Measurements from ENCODE around the gene SERINC3.
"Not testable (repeated sequence)": the region's sequence is repeated elsewhere in the genome, so short reads cannot be mapped to it uniquely, and the experiment has no call there.

Gene SERINC3

GRCh38 chr20:44521484-44522481, at the start of gene SERINC3:
Gene SERINC3 (minus strand): TSS chr20:44522070. CDS start chr20:44521951, 119 bp downstream.
- peak; percentile 100 for DNase-seq (ENCODE audit: low spot score)
- ChIA-PET CTCF (interaction anchor here (0.6 to 2.0 kb wide), 6 partner anchors 15 to 123 kb away, joined by 3 to 7 read pairs (median 4); no protein-coding TSS in a partner anchor), POLR2A (ENCODE audit: low non-redundant PET) (interaction anchor here (0.6 to 1.3 kb wide), 3 partner anchors 10 to 46 kb away, joined by 3 read pairs; no protein-coding TSS in a partner anchor)
- peak within 1 kb of the TSS; percentile 89 for H3K27ac ChIP-seq
- TF ChIP-seq, protein P1, sequence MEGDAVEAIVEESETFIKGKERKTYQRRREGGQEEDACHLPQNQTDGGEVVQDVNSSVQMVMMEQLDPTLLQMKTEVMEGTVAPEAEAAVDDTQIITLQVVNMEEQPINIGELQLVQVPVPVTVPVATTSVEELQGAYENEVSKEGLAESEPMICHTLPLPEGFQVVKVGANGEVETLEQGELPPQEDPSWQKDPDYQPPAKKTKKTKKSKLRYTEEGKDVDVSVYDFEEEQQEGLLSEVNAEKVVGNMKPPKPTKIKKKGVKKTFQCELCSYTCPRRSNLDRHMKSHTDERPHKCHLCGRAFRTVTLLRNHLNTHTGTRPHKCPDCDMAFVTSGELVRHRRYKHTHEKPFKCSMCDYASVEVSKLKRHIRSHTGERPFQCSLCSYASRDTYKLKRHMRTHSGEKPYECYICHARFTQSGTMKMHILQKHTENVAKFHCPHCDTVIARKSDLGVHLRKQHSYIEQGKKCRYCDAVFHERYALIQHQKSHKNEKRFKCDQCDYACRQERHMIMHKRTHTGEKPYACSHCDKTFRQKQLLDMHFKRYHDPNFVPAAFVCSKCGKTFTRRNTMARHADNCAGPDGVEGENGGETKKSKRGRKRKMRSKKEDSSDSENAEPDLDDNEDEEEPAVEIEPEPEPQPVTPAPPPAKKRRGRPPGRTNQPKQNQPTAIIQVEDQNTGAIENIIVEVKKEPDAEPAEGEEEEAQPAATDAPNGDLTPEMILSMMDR (conservative IDR thresholded peaks at IDR 0.05; ENCODE audit: low read depth): peak; percentile 72

DNA sequence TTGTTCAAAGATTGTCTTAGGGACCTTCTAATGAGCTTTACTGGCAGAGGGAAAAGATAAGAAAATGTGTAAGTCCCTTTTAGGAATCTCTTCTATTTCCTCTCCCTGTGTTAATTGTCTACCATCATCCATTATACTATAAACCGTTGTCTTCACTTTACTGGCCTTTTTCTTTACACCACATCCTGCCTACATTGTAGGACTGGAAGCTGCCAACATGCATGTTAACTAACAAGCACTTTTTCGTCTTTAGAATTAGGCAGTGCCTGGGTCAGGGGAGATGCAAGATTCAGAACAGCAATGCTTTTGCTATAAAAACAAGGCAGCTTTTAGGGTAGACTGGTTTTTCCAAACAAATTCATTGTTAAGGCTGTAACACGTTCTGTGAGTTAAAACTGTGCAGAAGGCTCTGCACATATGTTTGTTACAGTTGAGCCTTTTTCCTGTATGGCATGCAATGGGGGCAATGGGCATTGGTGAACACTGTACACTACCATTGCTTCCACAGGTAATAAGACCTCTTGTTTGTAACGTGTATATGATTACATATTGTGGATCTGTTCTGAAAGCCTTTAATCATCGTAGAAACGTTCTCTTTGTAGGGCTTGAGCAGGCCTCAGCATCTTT, 49.6 kb upstream of the SERINC3 start:
- ChIA-PET CTCF (interaction anchor here (0.6 kb wide), 1 partner anchor 17 kb away, joined by 4 read pairs; no protein-coding TSS in a partner anchor), POLR2A (ENCODE audit: low non-redundant PET) (no interaction called here)
- H3K27ac ChIP-seq: no peak overlapping the region
- TF ChIP-seq, protein P1 (conservative IDR thresholded peaks at IDR 0.05; ENCODE audit: low read depth): no peak
- DNase-seq (ENCODE audit: low spot score): no peak

DNA sequence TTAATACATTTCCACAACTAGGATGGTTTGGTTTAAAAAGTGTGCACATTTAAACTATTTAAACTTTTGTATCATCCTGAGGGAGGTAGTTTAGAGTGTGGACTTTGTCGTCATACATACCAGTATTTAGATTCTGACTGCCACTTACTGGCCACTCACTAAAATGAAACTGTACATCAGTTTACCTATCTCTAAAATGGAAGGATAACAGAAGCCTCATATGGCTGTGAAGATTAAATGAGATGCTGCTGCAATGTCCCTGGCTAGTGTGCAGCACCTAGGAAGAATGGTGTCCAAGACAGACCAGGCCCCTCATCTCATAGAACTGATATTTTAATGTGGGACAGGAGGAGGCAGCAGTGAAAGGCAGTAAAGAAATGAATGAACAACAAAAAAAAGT, 48.5 kb upstream of the SERINC3 start:
- no peak overlapping the region for H3K27ac ChIP-seq
- ChIA-PET POLR2A (ENCODE audit: low non-redundant PET) (no interaction called here), CTCF (no interaction called here)
- DNase-seq (ENCODE audit: low spot score): no peak
- TF ChIP-seq, protein P1 (conservative IDR thresholded peaks at IDR 0.05; ENCODE audit: low read depth): no peak

GRCh38 chr20:44566811-44567210, 44.9 kb upstream of the SERINC3 start:
- TF ChIP-seq, protein P1 (conservative IDR thresholded peaks at IDR 0.05; ENCODE audit: low read depth): no peak
- H3K27ac ChIP-seq: no peak overlapping the region
- no peak for DNase-seq (ENCODE audit: low spot score)
- CTCF ChIA-PET: interaction anchor here (0.7 to 1.0 kb wide), 2 partner anchors 23 to 63 kb away, joined by 3 to 4 read pairs; no protein-coding TSS in a partner anchor
- POLR2A ChIA-PET (ENCODE audit: low non-redundant PET): no interaction called here

GRCh38 chr20:44566018-44566417, 44.1 kb upstream of the SERINC3 start:
- ChIA-PET CTCF (interaction anchor here (1.0 kb wide), 1 partner anchor 23 kb away, joined by 4 read pairs; no protein-coding TSS in a partner anchor), POLR2A (ENCODE audit: low non-redundant PET) (no interaction called here)
- TF ChIP-seq, protein P1 (conservative IDR thresholded peaks at IDR 0.05; ENCODE audit: low read depth): no peak
- DNase-seq (ENCODE audit: low spot score): no peak
- no peak overlapping the region for H3K27ac ChIP-seq

DNA sequence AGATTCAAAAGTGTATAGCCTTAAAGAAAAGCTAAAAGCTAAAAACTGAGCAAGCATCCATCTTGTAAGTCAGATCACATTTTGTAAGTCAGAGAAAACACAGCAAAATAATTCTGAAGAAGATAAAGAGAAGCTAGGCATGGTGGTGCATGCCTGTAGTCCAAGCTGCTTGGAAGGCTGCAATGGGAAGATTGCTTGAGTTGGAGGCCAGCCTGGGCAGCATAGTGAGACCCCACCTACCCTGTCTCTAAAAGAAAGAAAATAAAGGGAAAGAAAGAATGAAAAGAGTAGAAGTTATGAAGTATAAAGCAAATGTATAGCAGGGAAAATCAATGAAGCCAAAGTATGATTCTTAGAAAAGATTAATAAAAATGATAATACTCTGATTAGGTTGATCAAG, 40.0 kb upstream of the SERINC3 start:
- CTCF ChIA-PET: interaction anchor here (1.2 kb wide), 1 partner anchor 184 kb away, joined by 3 read pairs; the partner anchor contains the start of gene KCNK15
- POLR2A ChIA-PET (ENCODE audit: low non-redundant PET): no interaction called here
- DNase-seq (ENCODE audit: low spot score): no peak

GRCh38 chr20:44560818-44561217, 38.9 kb upstream of the SERINC3 start:
- H3K27ac ChIP-seq; POLR2A ChIA-PET (ENCODE audit: low non-redundant PET); CTCF ChIA-PET; DNase-seq (ENCODE audit: low spot score): not testable (repeated sequence)

More for the DNA sequence above, 40.0 kb upstream of the SERINC3 start:
- TF ChIP-seq, protein P1 (conservative IDR thresholded peaks at IDR 0.05; ENCODE audit: low read depth): no peak
- no peak overlapping the region for H3K27ac ChIP-seq

All from RWPE1 (cell line).